Measurements from ENCODE around the gene EIF4G3.
"Not testable (repeated sequence)": the region's sequence is repeated elsewhere in the genome, so short reads cannot be mapped to it uniquely, and the experiment has no call there.

The EIF4G3 gene

DNA sequence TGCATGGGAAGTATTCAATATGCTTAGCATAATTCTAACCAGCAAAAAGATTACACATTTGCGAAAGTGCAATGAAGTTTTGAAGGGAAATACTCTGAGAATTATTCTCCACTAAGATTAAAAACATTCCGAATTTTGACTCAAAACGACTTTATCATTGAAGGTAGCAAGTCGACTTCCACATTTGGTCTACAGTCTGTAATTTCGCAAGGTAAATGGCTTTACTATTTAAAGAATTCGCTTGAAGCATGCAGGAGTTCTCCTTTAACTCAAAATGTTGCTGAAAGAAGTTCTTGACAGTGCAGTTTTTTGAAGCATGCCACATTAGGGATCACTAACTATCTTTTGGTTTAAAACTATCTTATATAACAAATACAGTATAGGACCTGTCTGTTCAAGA lies 228.6 kb downstream of the EIF4G3 start:
- no peak for DNase-seq (ENCODE audit: low read depth)

DNA sequence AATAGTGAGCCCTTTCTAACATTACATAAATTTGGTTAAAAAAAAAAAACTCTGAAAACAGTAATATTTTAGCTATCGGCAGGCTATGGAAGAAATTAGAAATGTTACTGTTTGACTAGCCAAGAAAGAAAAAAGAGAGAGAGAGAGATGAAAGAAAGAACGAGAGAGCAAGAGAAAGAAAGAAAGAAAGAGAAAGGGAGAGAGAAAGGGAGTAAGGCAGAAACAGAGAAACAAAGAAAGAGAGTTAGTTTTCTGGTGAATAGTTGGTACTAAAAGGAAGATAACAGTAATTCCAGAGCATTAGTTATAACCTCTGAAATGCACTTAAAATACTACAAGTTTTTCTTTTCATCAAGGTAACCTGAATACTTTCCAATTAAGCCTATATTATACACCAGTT lies 229.3 kb downstream of the EIF4G3 start:
- DNase-seq (ENCODE audit: low read depth) = no peak

DNA sequence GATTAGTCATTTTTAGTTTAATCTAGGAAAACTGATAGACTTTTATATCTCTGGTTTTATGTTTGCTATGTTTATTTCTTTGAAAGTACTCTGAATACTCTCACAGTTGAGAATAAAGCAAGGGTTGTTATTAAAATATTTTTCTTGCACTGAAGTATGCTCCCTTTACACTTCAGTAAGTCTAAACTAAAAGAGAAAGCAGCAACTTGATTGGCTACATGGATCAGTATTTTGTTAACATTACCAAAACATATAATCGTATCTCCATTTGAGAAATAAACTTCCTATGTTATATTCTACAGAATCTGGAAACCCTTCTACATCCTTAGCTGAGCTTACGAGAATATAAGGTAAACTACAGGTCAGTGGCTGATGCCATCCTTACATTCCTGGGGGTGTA lies 240.1 kb downstream of the EIF4G3 start:
- no peak for DNase-seq (ENCODE audit: low read depth)

DNA sequence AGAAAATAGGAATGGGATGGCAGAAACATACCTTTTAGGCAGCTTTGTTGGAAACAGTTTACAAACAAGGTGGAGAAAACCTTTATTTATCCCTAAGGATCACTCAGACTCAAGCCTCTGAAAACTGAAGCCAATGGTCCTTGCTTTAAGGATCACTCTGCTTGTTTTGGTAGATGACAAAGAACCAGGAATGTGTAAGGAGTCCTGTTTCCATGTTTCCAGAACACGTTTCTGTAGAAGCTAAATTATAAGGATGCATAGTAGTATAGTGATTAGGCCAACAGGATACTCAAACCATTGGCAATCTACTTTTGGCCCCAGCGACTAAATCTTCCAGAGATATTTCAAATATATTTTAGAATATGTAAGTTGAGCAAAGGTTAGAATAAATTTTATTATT lies 240.5 kb downstream of the EIF4G3 start:
- no peak for DNase-seq (ENCODE audit: low read depth)

DNA sequence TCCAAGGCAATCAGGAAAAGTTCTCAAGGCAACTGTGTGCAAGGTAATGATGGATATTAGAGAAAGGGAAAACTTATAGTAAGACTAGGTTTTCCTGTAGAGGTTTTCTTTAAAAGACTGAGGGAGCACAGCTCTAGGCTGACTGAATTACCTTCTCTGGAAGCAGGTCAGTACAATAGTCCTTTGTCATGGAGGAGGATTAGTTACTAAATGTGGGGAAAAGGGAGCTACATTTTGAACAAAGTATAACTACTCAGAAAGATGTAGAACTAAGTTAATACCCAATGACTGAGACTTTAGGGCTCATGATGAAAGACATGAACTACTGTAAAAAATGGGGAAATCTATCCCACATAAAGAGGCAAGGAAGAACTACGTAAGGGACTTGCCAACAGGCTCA lies 241.0 kb downstream of the EIF4G3 start:
- DNase-seq (ENCODE audit: low read depth) = no peak

DNA sequence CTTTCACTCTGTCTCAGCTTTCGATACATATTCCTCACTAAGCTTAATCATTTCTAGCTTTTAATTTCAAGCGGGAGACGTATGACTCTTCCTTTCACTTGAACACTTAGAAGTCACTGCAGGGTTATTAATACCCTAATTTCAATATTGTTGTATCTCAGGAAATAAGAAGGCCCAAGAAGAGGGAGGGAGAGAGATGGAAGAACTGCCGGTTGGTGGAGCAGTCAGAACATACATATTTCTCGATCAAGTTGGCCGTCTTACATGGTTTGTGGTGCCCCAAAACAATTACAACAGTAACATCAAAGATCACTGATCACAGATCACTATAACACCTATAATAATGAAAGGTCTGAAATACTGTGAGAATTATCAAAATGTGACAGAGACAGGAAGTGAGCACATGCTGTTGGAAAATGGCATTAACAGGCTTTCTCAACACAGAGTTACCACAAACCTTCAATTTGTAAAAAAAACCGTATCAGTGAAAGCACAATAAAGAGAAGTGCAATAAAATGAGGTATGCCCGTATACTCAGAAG lies 244.2 kb downstream of the EIF4G3 start:
- DNase-seq (ENCODE audit: low read depth) = no peak

DNA sequence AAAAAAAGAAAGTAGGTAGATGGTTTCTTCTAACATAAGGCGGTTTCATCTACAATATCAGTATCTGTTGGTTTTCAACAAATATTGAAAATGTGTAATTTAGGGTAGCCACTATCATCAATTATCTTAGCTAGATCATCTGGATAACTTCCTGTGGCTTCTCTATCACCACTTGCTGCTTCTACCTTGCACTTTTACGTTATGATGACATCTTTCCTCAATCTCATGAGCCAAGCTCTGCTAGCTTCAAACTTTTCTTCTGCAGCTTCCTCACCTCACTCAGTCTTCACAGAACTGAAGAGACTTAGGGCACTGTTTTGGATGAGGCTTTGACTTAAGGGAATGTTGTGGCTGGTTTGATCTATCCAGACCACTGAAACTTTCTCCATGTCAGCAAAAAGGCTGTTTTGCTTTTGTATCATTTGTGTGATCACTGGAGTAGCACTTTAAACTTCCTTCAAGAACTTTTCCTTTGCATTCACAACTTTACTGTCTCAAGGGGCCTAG lies 244.7 kb downstream of the EIF4G3 start:
- DNase-seq (ENCODE audit: low read depth) = no peak

DNA sequence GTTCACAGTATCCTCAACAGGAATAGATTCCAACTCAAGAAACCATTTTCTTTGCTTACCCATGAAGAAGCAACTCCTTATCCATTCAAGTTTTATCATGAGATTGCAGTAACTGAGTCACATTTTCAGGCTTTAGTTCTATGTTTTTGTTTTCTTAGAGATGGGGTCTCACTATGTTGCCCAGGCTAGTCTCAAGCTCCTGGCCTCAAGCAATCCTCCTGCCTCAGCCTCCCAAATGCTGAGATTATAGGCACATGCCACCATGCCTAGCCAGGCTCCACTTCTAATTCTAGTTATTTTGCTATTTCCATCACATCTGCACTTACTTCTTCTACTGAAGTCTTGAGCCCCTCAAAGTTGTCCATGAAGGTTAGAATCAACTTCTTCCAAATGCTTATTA lies 246.3 kb downstream of the EIF4G3 start:
- DNase-seq (ENCODE audit: low read depth) = no peak

DNA sequence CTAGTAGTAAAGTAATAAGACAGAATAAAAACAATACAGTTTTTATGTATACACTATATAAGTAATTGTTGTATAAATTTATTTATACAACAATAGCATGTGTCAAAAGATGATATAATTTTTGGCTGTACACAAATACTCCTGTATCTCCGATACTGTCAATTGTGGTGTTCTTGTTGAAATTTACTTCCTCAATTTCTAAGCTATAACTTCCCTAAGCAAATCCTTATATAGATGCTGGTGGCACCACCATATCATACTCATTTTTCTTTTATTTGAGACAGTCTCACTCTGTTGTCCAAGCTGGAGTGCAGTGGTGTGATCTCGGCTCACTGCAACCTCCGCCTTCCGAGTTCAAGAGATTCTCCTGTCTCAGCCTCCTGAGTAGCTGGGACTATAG lies 248.6 kb downstream of the EIF4G3 start:
- DNase-seq (ENCODE audit: low read depth) = no peak

DNA sequence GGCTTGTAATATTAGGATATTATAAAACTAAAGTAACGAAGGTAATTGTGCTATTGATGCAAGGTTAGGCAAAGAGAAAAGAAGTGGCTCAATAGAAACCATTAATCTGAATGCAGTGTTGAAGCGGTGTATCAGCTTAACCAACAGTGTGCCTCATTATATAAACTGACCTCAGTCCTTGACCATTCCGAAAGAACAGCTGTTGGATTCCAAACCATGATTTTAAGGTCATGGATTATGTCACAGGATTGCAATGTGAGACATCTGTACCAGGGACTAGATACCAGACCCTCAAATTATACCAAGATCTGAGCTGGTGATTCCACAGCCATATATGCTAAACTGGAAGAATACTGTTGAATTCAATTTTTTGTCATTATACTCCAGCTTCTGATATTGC lies 255.4 kb downstream of the EIF4G3 start:
- DNase-seq (ENCODE audit: low read depth) = no peak

DNA sequence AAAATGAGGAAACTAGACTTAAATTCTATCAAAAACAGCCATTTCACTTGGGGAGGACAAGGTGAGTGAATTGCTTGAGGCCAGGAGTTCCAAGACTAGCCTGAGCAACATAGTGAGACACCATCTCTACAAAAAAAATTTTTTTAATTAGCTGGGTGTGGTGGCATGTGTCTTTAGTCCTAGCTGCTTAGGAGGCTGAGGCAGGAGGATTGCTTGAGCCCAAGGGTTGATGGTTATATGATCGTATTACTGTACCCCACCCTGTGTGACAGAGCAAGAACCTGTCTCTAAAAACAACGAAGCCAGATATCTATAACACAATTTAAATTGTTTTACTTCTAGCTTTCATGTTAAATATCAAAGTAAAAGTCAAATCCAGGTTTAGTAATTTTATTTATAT lies 263.5 kb downstream of the EIF4G3 start:
- DNase-seq (ENCODE audit: low read depth) = no peak

DNA sequence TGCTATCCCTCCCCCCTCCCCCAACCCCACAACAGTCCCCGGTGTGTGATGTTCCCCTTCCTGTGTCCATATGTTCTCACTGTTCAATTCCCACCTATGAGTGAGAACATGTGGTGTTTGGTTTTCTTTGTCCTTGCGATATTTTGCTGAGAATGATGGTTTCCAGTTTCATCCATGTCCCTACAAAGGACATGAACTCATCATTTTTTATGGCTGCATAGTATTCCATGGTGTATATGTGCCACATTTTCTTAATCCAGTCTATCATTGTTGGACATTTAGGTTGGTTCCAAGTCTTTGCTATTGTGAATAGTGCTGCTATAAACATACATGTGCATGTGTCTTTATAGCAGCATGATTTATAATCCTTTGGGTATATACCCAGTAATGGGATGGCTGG lies 269.2 kb downstream of the EIF4G3 start:
- DNase-seq (ENCODE audit: low read depth) = not testable (repeated sequence)

DNA sequence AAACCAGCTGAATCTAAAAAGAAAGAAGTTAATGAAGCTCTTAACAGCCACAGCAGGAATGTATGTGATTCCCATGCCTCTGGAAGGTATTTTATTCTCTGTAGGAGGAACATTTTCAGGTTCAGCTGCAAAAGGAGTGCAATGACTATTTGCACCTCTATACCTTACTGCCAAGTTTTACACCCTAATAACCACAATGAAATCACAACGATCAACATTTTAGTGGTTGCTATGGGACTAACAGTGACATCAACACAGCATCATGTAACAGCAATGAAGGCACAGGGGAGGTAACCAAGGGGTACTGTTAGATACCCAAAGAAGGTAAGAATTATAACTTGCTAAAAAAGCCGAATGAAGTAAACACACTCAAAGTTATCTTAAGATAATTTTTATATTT lies 273.3 kb downstream of the EIF4G3 start:
- DNase-seq (ENCODE audit: low read depth) = no peak

DNA sequence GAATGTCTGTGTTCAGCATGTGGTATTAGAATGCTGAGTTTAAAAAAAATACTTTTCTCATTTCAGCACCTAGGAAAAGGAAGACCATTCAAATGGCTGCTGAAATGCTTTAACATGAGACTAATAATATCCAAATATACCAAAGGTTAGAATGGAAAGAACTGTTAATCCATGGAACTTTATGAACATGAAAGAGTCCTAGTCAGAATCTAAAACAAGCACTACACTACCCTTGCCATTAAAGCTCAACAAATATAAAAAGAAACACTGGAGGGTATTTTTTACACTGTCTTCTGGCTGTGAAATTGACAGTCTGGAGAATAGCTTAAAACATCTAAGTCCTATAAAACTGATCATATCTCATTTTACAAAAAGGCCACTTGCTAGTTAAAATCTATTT lies 276.6 kb downstream of the EIF4G3 start:
- DNase-seq (ENCODE audit: low read depth) = no peak

DNA sequence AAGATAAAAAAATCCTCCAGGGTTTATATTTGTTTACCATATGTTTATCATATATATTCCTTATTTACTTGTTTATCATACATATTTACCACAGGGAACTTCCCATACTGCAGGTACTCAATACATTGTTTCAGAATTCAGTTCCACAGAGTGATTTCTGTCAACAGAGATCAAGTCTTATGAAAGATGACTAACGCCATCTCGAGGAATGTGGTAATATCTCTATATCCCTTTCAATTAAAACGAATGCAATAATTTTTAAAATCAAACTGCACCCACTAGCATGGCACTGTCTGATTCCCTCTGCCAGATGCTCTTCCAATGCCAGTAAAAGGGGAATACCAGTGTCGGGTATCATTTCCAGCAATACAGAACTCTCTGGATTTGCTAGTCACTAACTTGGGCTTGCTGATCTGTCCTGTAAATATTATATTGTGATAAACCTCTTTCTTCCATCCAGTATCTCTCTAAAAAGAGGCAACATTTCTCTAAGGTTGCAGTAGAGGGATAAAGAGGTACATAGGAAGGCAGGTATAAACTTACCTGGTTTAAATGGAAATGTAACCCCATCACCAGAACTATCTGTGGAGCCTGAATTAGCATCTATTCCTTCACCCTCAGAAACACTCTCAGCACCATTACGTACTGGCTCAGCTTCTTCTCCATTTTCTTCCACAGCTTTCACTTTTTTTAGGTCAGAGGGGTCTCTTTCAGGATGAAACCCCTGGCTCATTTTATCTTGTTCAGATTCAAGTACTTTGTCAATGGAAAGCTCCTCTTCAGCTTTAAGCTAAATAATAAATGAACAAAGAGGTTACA lies 277.3 kb downstream of the EIF4G3 start:
- no peak for DNase-seq (ENCODE audit: low read depth)

DNA sequence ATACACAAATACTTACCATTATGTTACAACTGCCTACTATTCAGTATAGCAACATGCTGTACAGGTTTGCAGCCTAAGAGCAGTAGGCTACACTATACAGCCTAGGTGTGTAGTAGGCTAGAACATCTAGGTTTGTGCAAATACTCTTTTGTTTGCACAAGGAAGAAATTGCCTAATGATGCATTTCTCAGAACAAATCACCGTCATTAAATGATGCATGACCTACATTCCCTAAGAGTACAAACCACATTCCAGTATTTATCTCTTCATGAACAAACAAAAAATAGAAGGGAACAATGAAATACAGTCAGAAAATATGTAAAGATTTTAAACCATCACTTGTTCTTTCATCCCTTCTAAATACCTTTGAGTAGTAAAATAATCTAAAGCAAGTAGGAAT lies 279.9 kb downstream of the EIF4G3 start:
- no peak for DNase-seq (ENCODE audit: low read depth)

DNA sequence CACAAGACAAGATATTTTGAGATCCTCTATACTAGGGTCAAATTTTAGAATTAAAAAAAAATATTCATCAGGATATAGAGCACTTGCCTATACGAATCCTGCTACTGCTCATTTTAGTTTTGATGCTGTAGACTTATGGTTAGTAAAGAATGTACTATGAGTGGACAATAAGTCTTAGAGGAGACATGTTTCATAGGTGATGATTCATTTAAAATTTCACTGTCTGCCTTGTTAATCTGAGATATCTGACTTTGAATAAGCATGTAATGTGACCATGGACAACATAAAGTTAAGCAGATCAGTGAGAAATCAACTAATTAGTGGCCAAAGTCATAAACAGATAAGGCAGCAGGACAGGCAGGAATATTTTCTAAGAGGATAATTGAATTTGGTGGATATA lies 282.8 kb downstream of the EIF4G3 start:
- DNase-seq (ENCODE audit: low read depth) = no peak

DNA sequence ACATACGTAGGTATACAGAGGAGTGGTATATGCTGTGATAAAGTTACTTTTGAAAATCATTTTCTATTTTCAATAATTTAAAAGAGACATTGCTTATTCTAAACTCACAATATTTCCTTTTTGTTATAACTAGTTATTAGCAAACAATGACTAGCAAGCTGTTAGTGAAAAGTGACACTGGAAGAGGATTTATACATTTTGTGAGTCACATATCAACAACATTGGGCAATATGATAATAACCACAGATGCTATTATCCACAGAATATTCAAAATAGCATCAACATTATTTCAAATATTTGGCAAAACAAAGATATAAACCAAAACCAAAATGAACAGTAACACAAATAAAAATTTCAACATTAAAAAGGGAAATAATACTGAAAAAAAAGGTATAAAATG lies 285.6 kb downstream of the EIF4G3 start:
- DNase-seq (ENCODE audit: low read depth) = no peak

DNA sequence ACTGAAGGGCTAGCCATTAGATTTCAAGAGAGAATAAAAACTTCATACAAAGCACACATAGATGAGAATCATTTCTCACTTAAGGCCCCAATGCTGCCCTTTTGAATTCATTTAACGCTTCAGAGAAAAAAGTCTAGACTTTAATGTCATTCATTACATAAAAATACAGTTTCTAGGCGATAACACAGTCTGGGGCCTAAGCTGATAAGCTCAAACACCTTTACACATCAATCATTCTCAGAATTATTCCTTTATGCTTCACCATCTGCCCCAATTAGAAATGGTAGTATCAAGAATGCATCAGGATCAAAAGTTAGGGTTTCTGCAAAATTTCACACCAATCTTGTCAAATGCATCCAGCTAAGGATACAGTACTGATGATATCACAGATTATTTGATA lies 289.5 kb downstream of the EIF4G3 start:
- no peak for DNase-seq (ENCODE audit: low read depth)

DNA sequence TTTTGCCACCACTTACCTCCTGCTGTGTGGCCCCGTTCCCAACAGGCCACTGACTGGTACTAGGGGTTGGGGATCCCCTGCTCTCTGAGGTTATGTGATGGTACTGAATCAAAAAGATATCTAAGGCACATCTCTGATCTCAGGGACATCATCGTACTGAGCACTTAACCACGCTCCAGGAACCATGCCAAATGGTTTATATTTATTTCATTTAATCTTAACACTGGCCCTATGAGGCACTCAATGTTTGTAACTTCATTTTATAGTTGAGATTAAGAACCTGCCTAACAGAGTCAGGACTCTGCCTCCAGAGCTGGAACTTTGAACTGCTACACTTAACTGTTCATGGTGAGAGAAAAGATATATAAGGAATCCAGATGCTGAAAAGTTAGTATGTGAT lies 291.6 kb downstream of the EIF4G3 start:
- DNase-seq (ENCODE audit: low read depth) = no peak

DNA sequence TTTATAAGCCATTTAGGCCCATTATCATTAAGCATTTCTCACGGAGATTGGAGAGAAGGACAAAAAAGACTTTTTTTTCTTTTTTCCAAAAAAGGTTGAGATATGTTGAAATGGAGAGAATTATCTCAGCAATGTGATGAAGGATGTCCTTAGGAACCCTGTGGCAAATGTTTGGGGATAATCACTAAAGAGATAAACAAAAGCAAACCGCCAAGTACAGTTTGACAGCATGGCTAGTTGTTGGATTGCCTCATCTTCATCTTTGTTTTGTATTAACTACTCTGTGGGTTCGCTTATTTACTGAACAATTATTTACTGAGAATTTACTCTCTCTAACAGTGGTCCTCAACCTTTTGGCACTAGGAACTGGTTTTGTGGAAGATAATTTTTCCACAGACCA lies 292.2 kb downstream of the EIF4G3 start:
- DNase-seq (ENCODE audit: low read depth) = no peak

DNA sequence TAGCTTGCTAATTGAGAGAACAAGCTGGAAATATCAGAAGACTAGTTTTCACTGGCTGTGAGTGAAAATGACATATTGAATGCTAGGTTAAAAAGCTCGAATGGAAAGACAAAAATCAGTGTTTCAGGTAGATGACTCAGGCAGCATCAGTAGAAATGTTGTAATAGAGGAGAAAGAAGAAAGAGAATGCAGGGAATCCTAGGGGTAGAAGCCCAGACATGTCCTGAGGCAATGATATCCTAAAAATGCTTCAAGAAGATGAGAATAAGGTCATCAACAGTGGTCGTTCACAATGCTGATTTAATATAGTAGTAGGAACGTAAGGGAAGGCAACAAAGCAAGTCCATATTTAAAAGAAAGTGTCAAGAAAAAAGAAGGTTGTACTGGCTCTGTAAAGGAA lies 292.9 kb downstream of the EIF4G3 start:
- DNase-seq (ENCODE audit: low read depth) = no peak

DNA sequence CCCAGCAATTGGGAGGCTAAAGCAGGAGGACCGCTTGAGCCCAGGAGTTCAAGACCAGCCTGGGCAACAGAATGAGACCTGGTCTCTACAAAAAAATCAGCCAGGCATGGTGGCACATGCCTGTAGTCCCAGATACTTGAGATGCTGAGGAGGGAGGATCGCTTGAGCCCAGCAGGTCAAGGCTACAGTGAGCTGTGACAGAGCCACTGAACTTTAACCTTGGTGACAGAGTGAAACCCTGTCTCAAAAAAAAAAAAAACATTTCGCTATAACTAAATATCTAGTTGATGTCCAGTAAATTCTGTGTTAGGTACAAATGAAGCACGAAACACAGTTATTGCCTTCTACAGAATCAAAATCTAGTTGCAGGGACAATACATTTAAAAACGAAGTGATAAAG lies 293.9 kb downstream of the EIF4G3 start:
- DNase-seq (ENCODE audit: low read depth) = no peak

DNA sequence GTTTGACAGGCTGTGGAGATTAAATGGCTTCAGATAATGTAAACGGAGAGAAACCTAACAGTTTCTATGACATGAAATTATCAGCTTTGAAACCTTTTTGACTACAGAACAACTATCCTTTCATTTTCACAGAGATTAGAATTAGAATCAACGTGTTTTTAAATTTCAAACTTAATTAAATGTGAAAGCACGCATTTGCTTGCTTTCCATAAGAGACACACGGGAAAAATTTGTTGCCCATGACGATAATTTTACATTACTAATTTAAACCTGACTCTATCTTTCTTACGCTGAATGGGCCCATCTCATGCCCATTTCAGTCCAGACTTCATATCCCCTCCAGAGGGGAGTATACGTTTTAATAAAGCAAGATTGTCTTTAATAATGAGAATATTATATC lies 297.9 kb downstream of the EIF4G3 start:
- DNase-seq (ENCODE audit: low read depth) = no peak
